Measurements from ENCODE around the gene ATRX.
"Not testable (repeated sequence)": the region's sequence is repeated elsewhere in the genome, so short reads cannot be mapped to it uniquely, and the experiment has no call there.

The ATRX gene

GRCh38 chrX:77510007-77510406, 276.0 kb downstream of the ATRX start:
- peak overlapping the region; percentile 22 for H3K27ac Mint-ChIP-seq
- H3K4me1 Mint-ChIP-seq (ENCODE audit: low read depth) = peaks cover 7% of the 10 kb centered on the region
- no peaks in the 10 kb centered on the region for H3K9me3 Mint-ChIP-seq (ENCODE audit: low read depth)
- H3K36me3 Mint-ChIP-seq = peaks cover 20% of the 10 kb centered on the region
- H3K4me3 Mint-ChIP-seq = no peak overlapping the region
- no peaks in the 10 kb centered on the region for H3K27me3 Mint-ChIP-seq

GRCh38 chrX:77505227-77505626, 280.8 kb downstream of the ATRX start:
- H3K4me3 Mint-ChIP-seq = no peak overlapping the region
- H3K27ac Mint-ChIP-seq = peak overlapping the region; percentile 58
- H3K9me3 Mint-ChIP-seq (ENCODE audit: low read depth) = no peaks in the 10 kb centered on the region
- H3K27me3 Mint-ChIP-seq = no peaks in the 10 kb centered on the region
- H3K4me1 Mint-ChIP-seq (ENCODE audit: low read depth) = peaks cover 24% of the 10 kb centered on the region
- peaks cover 7% of the 10 kb centered on the region for H3K36me3 Mint-ChIP-seq

GRCh38 chrX:77502951-77503525, 283.0 kb downstream of the ATRX start:
- H3K36me3 Mint-ChIP-seq = peaks cover 5% of the 10 kb centered on the region
- H3K27me3 Mint-ChIP-seq = no peaks in the 10 kb centered on the region
- no peak overlapping the region for H3K4me3 Mint-ChIP-seq
- H3K4me1 Mint-ChIP-seq (ENCODE audit: low read depth) = peaks cover 24% of the 10 kb centered on the region
- H3K27ac Mint-ChIP-seq = peak overlapping the region; percentile 13
- H3K9me3 Mint-ChIP-seq (ENCODE audit: low read depth) = no peaks in the 10 kb centered on the region

- H3K9me3 Mint-ChIP-seq (ENCODE audit: low read depth); H3K36me3 Mint-ChIP-seq; H3K27me3 Mint-ChIP-seq; H3K4me3 Mint-ChIP-seq: not testable (repeated sequence)
- H3K27ac Mint-ChIP-seq = peak overlapping the region; percentile 22
- H3K4me1 Mint-ChIP-seq (ENCODE audit: low read depth) = peaks cover 19% of the 10 kb centered on the region
Observed at GRCh38 chrX:77500164-77500563, 285.9 kb downstream of the ATRX start.

GRCh38 chrX:77493677-77494553, 292.1 kb downstream of the ATRX start:
- H3K4me1 Mint-ChIP-seq (ENCODE audit: low read depth) = no peaks in the 10 kb centered on the region
- no peak overlapping the region for H3K27ac Mint-ChIP-seq

GRCh38 chrX:77484045-77484444, 302.0 kb downstream of the ATRX start:
- H3K4me3 Mint-ChIP-seq = no peak overlapping the region
- H3K9me3 Mint-ChIP-seq (ENCODE audit: low read depth) = peaks cover 10% of the 10 kb centered on the region
- H3K27me3 Mint-ChIP-seq = no peaks in the 10 kb centered on the region
- no peak overlapping the region for H3K27ac Mint-ChIP-seq
- no peaks in the 10 kb centered on the region for H3K4me1 Mint-ChIP-seq (ENCODE audit: low read depth)
- H3K36me3 Mint-ChIP-seq = no peaks in the 10 kb centered on the region

More at GRCh38 chrX:77493677-77494553, 292.1 kb downstream of the ATRX start:
- Mint-ChIP-seq H3K27me3 (no peaks in the 10 kb centered on the region), H3K4me3 (no peak overlapping the region), H3K36me3 (no peaks in the 10 kb centered on the region), H3K9me3 (ENCODE audit: low read depth) (no peaks in the 10 kb centered on the region)

GRCh38 chrX:77455437-77455836, 330.6 kb downstream of the ATRX start:
- Mint-ChIP-seq H3K4me1 (ENCODE audit: low read depth) (no peaks in the 10 kb centered on the region), H3K27ac (no peak overlapping the region), H3K36me3 (no peaks in the 10 kb centered on the region), H3K27me3 (no peaks in the 10 kb centered on the region), H3K9me3 (ENCODE audit: low read depth) (no peaks in the 10 kb centered on the region), H3K4me3 (no peak overlapping the region)
